Measurements from ENCODE around the gene DIPK2A.

Gene DIPK2A

GRCh38 chr3:143958966-143959365, 12.7 kb upstream of the DIPK2A start:
- H3K4me3 ChIP-seq (ENCODE audit: low read depth, low read length) = no peak overlapping the region
- in situ Hi-C loops (cut with HindIII; ENCODE audit: low sequenced_read_pairs) = no loop called here
- no peak for DNase-seq (ENCODE audit: low read depth)
- no peak for TF ChIP-seq CTCF (IDR thresholded peaks at IDR 0.05; ENCODE audit: low read depth, low read length, missing control alignments)

- no peak for TF ChIP-seq CTCF (IDR thresholded peaks at IDR 0.05; ENCODE audit: low read depth, low read length, missing control alignments)
- no peak for DNase-seq (ENCODE audit: low read depth)
- H3K4me3 ChIP-seq (ENCODE audit: low read depth, low read length) = no peak overlapping the region
- in situ Hi-C loops (cut with HindIII; ENCODE audit: low sequenced_read_pairs) = no loop called here
Observed at GRCh38 chr3:143961342-143961741, 10.3 kb upstream of the DIPK2A start.

- DNase-seq (ENCODE audit: low read depth) = no peak
- in situ Hi-C loops (cut with HindIII; ENCODE audit: low sequenced_read_pairs) = no loop called here
- no peak for TF ChIP-seq CTCF (IDR thresholded peaks at IDR 0.05; ENCODE audit: low read depth, low read length, missing control alignments)
- no peak overlapping the region for H3K4me3 ChIP-seq (ENCODE audit: low read depth, low read length)
Observed at GRCh38 chr3:143963946-143964345, 7.7 kb upstream of the DIPK2A start.

- DNase-seq (ENCODE audit: low read depth) = no peak
- H3K4me3 ChIP-seq (ENCODE audit: low read depth, low read length) = peak overlapping the region; percentile 94
- TF ChIP-seq CTCF (IDR thresholded peaks at IDR 0.05; ENCODE audit: low read depth, low read length, missing control alignments) = peak; percentile 3
- in situ Hi-C loops (cut with HindIII; ENCODE audit: low sequenced_read_pairs) = no loop called here
Observed at GRCh38 chr3:143970773-143971358, 757 bp upstream of the DIPK2A start.

GRCh38 chr3:143972155-143972504, 507 bp downstream of the DIPK2A start:
- no peak for DNase-seq (ENCODE audit: low read depth)
- peak overlapping the region; percentile 94 for H3K4me3 ChIP-seq (ENCODE audit: low read depth, low read length)
- TF ChIP-seq CTCF (IDR thresholded peaks at IDR 0.05; ENCODE audit: low read depth, low read length, missing control alignments) = no peak
- in situ Hi-C loops (cut with HindIII; ENCODE audit: low sequenced_read_pairs) = no loop called here

GRCh38 chr3:143972505-143973258, 1.1 kb downstream of the DIPK2A start:
- peak overlapping the region; percentile 94 for H3K4me3 ChIP-seq (ENCODE audit: low read depth, low read length)
- DNase-seq (ENCODE audit: low read depth) = peak; percentile 36
- in situ Hi-C loops (cut with HindIII; ENCODE audit: low sequenced_read_pairs) = no loop called here
- TF ChIP-seq CTCF (IDR thresholded peaks at IDR 0.05; ENCODE audit: low read depth, low read length, missing control alignments) = no peak

Measured in astrocyte of the cerebellum (primary cell).